Subcutaneous adipose tissue (tissue), 4 donors: ENCODE results near the gene FSIP1. TPM values are rescaled to one million over a fixed set of nuclear protein-coding genes. Genes with fewer than 3 reads are reported as not detected.

ENCODE experiments used
- total RNA-seq, 4 donors: library from RNA; depleted of rRNA; stranded (reverse); fragments of >200 nt; gene quantifications; one replicate each; pipeline ENCODE4 v1.1.0, GENCODE V29; 2016
- TF ChIP-seq, protein P1 (sequence below): fragments of 450-650 bp; IDR thresholded peaks from one replicate; pipeline ENCODE4 v1.5.1; 2016; ENCODE audit warnings: low read depth, mild to moderate bottlenecking, control low read depth, antibody characterized with exemption, moderate library complexity

The FSIP1 gene
- total RNA-seq, 4 donors from 2014 or later = 0.16 to 1.0 (median 0.44) TPM; not detected in 1

DNA sequence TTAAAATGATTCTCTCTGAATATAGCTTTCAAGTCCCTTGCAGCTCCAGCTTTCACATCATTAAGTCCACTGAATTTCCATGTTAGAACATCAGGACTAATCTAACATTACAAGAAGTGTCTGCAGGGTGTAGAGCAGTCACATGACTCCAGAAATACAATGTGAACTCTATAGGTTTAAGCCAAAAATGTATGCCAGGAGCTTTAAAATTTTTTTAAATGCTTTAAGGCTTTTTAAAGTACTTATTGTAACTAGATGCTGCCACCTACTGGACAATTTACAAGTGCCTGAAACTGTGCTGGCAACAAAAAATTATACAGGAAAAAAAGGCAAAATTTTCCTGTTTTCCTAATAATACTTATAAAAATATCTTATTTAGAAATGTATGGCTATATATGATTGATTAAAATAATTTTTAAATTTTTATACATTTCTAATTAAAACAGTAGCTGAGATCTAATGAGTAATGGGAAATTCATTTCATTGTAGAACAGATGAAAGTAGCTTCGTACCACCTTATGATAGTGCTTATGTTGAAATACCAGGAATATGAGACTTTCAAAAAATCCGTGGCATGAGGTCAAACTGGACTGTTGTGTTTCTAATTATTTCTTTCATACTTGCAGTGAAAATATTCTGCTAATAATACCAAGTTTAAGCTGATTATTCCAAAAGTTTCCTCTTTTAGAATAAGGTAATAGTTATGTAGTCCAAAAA, 25.7 kb downstream of the FSIP1 start:
- TF ChIP-seq, protein P1, sequence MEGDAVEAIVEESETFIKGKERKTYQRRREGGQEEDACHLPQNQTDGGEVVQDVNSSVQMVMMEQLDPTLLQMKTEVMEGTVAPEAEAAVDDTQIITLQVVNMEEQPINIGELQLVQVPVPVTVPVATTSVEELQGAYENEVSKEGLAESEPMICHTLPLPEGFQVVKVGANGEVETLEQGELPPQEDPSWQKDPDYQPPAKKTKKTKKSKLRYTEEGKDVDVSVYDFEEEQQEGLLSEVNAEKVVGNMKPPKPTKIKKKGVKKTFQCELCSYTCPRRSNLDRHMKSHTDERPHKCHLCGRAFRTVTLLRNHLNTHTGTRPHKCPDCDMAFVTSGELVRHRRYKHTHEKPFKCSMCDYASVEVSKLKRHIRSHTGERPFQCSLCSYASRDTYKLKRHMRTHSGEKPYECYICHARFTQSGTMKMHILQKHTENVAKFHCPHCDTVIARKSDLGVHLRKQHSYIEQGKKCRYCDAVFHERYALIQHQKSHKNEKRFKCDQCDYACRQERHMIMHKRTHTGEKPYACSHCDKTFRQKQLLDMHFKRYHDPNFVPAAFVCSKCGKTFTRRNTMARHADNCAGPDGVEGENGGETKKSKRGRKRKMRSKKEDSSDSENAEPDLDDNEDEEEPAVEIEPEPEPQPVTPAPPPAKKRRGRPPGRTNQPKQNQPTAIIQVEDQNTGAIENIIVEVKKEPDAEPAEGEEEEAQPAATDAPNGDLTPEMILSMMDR = no peak

DNA sequence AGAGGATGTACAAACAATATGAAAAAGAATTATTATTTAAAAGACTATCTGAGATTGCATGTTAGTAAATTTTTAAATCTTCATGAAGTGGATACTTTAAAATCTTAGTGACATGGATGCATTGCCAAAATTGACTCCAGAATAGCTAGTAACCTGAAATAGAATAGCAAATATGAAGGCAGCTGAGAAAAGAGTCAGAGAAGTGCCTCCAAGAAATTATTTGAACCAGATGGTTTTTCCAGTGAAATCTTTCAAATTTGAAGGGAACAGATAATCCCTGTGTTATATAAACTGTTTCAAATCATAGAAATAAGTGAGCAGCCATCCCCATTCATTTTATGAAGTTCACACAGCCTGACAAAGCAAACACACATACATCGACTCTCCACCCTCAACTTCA, 29.6 kb downstream of the FSIP1 start:
- TF ChIP-seq, protein P1 = no peak

DNA sequence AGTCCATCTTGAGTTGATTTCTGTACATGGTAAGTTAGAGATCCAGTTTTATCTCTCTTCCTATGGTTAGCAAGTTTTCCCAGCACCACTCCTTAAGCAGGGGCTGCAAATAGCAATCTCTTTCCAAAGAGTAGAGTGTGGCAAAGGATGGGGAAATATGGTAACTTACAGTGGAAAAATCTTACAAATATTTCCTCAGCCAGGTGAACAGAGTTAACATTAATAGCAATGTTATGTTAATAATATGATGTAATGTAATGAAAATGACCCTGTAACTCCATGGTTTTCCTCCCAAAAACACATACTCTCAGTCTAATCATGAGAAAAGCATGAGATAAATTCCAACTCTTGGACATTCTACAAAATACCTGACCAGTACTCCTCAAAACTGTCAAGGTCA, 30.4 kb downstream of the FSIP1 start:
- TF ChIP-seq, protein P1 = no peak

DNA sequence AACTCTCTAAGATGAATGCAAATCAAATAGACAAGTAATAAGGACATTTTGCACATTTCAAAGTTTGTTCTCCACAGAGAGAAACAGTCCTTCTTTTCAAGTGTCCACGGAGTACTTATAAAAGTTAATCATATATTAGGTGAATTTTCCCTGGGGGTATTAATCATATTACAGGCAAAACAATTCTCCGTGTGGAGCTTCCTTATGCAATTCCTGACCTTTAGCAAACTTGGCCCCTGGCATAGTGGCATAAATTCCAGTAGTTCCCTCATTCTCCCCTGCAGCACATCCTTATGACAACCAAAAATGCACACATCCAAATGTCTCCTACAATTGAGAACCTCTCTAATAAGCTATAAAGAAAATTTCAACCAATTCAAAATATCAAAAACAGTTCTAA, 34.4 kb downstream of the FSIP1 start:
- TF ChIP-seq, protein P1 = no peak

DNA sequence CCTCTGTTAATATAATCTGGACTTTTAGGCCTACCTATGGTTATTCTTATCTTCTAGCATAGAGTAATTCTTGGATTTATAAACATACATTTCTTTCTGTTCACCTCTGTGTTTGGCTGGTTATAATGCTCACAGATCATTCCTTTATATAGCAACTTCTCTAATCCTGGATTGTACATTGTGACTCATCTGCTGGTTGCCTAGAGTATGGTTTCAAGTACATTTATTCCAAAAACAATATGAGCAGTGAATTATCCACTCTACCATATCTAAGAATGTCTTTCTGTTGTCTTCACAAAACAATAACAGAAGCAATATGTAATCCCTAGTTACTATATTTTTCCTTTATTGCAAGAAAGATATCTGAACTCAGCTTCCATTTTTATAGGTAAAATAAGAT, 35.3 kb downstream of the FSIP1 start:
- TF ChIP-seq, protein P1 = no peak

DNA sequence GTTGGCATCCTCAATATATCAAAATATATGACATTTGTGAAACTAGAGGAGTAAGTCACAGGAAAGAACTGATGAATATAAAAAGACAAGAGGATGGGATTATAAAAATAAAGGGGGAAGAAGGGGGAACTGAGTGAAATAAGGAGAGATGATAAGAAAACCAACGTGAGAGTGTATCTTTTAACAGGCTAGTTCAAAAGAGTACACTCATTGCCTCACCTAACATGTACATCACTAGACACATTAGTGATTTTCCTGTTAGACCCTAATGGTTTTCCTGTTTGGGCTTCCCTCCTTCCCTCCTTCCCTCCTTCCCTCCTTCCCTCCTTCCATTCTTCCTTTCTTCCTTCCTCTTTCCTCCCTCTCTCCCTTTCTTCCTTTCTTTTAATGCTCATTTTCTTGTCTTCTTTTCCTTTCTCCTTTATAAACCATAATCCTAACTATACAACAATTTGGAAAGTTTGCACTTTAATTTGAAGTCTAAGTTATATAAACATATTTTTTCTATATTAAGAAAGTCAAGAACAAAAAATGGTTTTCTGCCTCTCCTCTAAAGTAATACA, 35.8 kb downstream of the FSIP1 start:
- TF ChIP-seq, protein P1 = no peak

DNA sequence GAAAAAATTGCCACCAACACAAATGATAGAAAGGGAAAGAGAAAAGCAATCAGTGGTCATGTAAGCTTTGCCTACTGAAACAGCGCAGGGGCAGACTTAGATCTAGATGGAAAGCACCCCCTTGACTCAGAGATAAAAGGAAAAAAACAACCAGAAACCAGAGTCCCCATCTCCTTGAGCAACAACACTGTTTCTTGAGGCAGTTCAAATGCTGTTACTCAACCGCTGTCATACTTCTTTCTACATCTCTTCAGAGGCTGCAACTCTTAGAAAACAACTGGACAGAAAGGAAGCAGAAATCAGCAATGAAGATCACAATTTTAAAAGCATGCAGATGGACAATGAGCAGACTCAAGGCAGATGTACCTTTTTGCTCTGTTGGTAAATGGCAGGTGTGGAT, 36.5 kb downstream of the FSIP1 start:
- TF ChIP-seq, protein P1 = no peak
